OCI-LY1 (cell line): ENCODE measurements around the gene LHX3.

Experiments
- H2AFZ ChIP-seq: fragments of 200-600 bp; sonication (generic), shearing (Covaris generic); 2 replicates; pipeline ENCODE4 v1.6.0; 2014; ENCODE audit warnings: antibody characterized with exemption, mild to moderate bottlenecking, low read length
- H3F3A ChIP-seq: fragments of 200-600 bp; sonication (generic), shearing (Covaris generic); 2 replicates; pipeline ENCODE4 v1.6.0; 2014; ENCODE audit warnings: mild to moderate bottlenecking, antibody characterized with exemption, low read length, moderate library complexity; ENCODE audit not compliant: insufficient read depth
- H3K27ac ChIP-seq: fragments of 200-600 bp; sonication (generic); 2 replicates; pipeline ENCODE4 v1.5.1; 2014; ENCODE audit warnings: low read length, mixed run types, mild to moderate bottlenecking, low read depth; ENCODE audit not compliant: poor library complexity, severe bottlenecking
- H3K27me3 ChIP-seq: fragments of 200-600 bp; sonication (generic); 2 replicates; pipeline ENCODE4 v1.6.0; 2014; ENCODE audit warnings: antibody characterized with exemption, mild to moderate bottlenecking, low read length, moderate library complexity; ENCODE audit not compliant: insufficient read depth
- H3K36me3 ChIP-seq: fragments of 200-600 bp; sonication (generic); 2 replicates; pipeline ENCODE4 v1.6.1; 2014; ENCODE audit warnings: mild to moderate bottlenecking, antibody characterized with exemption, low read length, moderate library complexity, mixed read lengths; ENCODE audit not compliant: insufficient read depth
- H3K4me1 ChIP-seq: fragments of 200-600 bp; sonication (generic); 2 replicates; pipeline ENCODE4 v1.5.1; 2014; ENCODE audit warnings: mild to moderate bottlenecking, low read length, moderate library complexity; ENCODE audit not compliant: insufficient read depth, severe bottlenecking
- H3K4me2 ChIP-seq: fragments of 200-600 bp; sonication (generic), shearing (Covaris generic); 2 replicates; pipeline ENCODE4 v1.6.1; 2014; ENCODE audit warnings: low read length
- H3K4me3 ChIP-seq: fragments of 200-600 bp; sonication (generic); 2 replicates; pipeline ENCODE4 v1.5.1; 2014; ENCODE audit warnings: low read length, low read depth, mild to moderate bottlenecking, mixed read lengths; ENCODE audit not compliant: poor library complexity, severe bottlenecking
- H3K79me2 ChIP-seq: fragments of 200-600 bp; shearing (Covaris generic); 2 replicates; pipeline ENCODE4 v1.6.1; 2016; ENCODE audit warnings: mixed run types, low read length, mixed read lengths; ENCODE audit not compliant: insufficient read depth
- H3K9ac ChIP-seq: fragments of 200-600 bp; sonication (generic), shearing (Covaris generic); 2 replicates; pipeline ENCODE4 v1.6.1; 2014; ENCODE audit warnings: mild to moderate bottlenecking, low read length, mixed read lengths
- H3K9me2 ChIP-seq: fragments of 200-600 bp; sonication (generic), shearing (Covaris generic); 2 replicates; pipeline ENCODE4 v1.6.1; 2014; ENCODE audit warnings: low read depth, mild to moderate bottlenecking, low read length, mixed read lengths
- H3K9me3 ChIP-seq: fragments of 200-600 bp; shearing (Covaris generic); 2 replicates; pipeline ENCODE4 v1.6.1; 2014; ENCODE audit warnings: low read length, mixed read lengths
- H4K20me1 ChIP-seq: fragments of 200-600 bp; sonication (generic), shearing (Covaris generic); 2 replicates; pipeline ENCODE4 v1.6.0; 2016; ENCODE audit warnings: mild to moderate bottlenecking, low read length; ENCODE audit not compliant: insufficient read depth
- CTCF ChIP-seq: fragments of 200-600 bp; sonication (generic), shearing (Covaris generic); IDR thresholded peaks from 2 replicates; pipeline ENCODE4 v1.5.1; 2017; ENCODE audit warnings: mild to moderate bottlenecking, antibody characterized with exemption, low read length, moderate library complexity, mixed read lengths
- EZH2 ChIP-seq: fragments of 200-600 bp; sonication (generic), shearing (Covaris generic); IDR thresholded peaks from 2 replicates; pipeline ENCODE4 v1.8.0; 2017; ENCODE audit warnings: borderline replicate concordance, mixed run types, mild to moderate bottlenecking, antibody characterized with exemption, low read length, moderate library complexity, mixed read lengths

Gene LHX3

GRCh38 chr9:136204838-136205706 lies at the start of gene LHX3:
Gene LHX3, minus strand, starts transcription at chr9:136205128. Its CDS starts 116 bp downstream, at chr9:136205012.
- TF ChIP-seq CTCF (no peak), EZH2 (no peak)
- Histone ChIP-seq H3F3A (no peaks in the 10 kb centered on the region; the same call in 1 of the 2 replicates), H2AFZ (no peak within 1 kb of the TSS), H3K27me3 (peaks cover 9% of the 10 kb centered on the region; the same call in 1 of the 2 replicates), H3K9me2 (no peaks in the 10 kb centered on the region), H3K4me1 (peaks cover 36% of the 10 kb centered on the region), H3K9me3 (no peaks in the 10 kb centered on the region), H3K36me3 (peaks cover 41% of the 10 kb centered on the region), H3K4me3 (no peak within 1 kb of the TSS), H3K4me2 (no peak within 1 kb of the TSS), H3K9ac (no peak within 1 kb of the TSS), H3K27ac (no peak within 1 kb of the TSS), H3K79me2 (no peaks in the 10 kb centered on the region), H4K20me1 (no peaks in the 10 kb centered on the region)

GRCh38 chr9:136253246-136254130 lies 48.6 kb upstream of the LHX3 start:
- Histone ChIP-seq H3F3A (no peaks in the 10 kb centered on the region), H3K4me3 (no peak overlapping the region), H3K79me2 (no peaks in the 10 kb centered on the region), H3K9me2 (no peaks in the 10 kb centered on the region), H3K4me2 (no peak overlapping the region), H3K27ac (no peak overlapping the region), H3K9ac (no peak overlapping the region), H2AFZ (no peak overlapping the region), H3K27me3 (peaks cover 18% of the 10 kb centered on the region), H3K36me3 (no peaks in the 10 kb centered on the region), H3K4me1 (no peaks in the 10 kb centered on the region), H3K9me3 (no peaks in the 10 kb centered on the region), H4K20me1 (no peaks in the 10 kb centered on the region)
- TF ChIP-seq CTCF (no peak), EZH2 (no peak)

GRCh38 chr9:136252846-136253245 lies 47.9 kb upstream of the LHX3 start:
- Histone ChIP-seq H3K4me1 (no peaks in the 10 kb centered on the region), H2AFZ (no peak overlapping the region), H3K9me2 (no peaks in the 10 kb centered on the region), H3K27me3 (peaks cover 18% of the 10 kb centered on the region), H3K4me2 (no peak overlapping the region), H3K27ac (no peak overlapping the region), H3F3A (no peaks in the 10 kb centered on the region), H3K36me3 (no peaks in the 10 kb centered on the region), H4K20me1 (no peaks in the 10 kb centered on the region), H3K9ac (no peak overlapping the region), H3K4me3 (no peak overlapping the region), H3K9me3 (no peaks in the 10 kb centered on the region), H3K79me2 (no peaks in the 10 kb centered on the region)
- TF ChIP-seq CTCF (no peak), EZH2 (no peak)
